ENCODE results near the gene STMP1.

DNA sequence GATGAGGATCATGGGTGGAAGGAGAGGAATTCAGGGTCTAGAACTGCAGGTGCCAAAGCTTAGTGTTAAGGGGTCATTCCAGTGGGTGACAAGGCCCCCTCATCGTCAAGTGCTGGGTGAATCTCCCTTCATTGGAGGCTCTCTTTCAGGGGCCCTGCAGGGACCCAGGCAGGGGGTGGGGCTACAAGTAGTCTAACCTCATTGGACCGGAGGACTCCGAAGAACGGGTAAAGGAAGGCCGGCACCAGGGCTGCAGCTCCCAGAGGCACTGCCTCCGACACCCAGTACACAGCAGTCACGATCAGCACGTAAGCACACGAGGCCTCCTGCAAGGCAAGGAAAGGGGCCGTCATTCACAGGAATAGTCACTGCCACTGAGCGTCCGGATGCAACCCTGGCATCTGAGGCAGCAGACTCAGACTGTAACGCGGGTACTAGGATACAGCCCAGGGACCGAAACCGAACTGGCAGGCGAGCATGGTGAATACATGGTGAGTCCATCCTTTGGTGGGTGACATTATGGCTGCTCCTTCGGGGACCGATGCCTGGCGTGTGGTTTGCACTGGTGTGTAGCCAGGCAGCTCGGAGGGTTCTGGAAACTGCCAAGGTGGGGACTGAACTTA lies 59.0 kb downstream of the STMP1 start:
- TF ChIP-seq POLR2A (IDR thresholded peaks at IDR 0.05; ENCODE audit: low read depth, low read length) (no peak), POLR2AphosphoS5 (IDR thresholded peaks at IDR 0.05; ENCODE audit: low read depth, low read length) (no peak)

All from GM12892 (cell line).